Astrocyte of the hippocampus (primary cell): ENCODE data around the gene SLC36A3.
"Not testable (repeated sequence)": the region's sequence is repeated elsewhere in the genome, so short reads cannot be mapped to it uniquely, and the experiment has no call there.

Experiments
- DNase-seq: peaks from one replicate; pipeline ENCODE4 v3.0.0; 2011; ENCODE audit warnings: low read depth, low spot score

Gene SLC36A3

GRCh38 chr5:151303666-151304065 lies at the start of gene SLC36A3:
TSS of gene SLC36A3 (minus strand) at chr5:151303766. CDS start at chr5:151303354, 412 bp downstream.
- no peak for DNase-seq

- no peak for DNase-seq
Measured at GRCh38 chr5:151351671-151352070, 48.1 kb upstream of the SLC36A3 start.

- DNase-seq, result no peak
Measured at GRCh38 chr5:151348789-151349188, 45.2 kb upstream of the SLC36A3 start.

- no peak for DNase-seq
Measured at GRCh38 chr5:151347369-151347768, 43.8 kb upstream of the SLC36A3 start, which contains the start of gene SLC36A2. TSS of gene SLC36A2 (minus strand) at chr5:151347559. CDS start at chr5:151347460, 99 bp downstream.

- peak; percentile 32 for DNase-seq
Measured at GRCh38 chr5:151345808-151346478, 42.4 kb upstream of the SLC36A3 start.

GRCh38 chr5:151345187-151345807 lies 41.7 kb upstream of the SLC36A3 start:
- DNase-seq, result no peak

GRCh38 chr5:151344088-151344487 lies 40.5 kb upstream of the SLC36A3 start:
- no peak for DNase-seq

GRCh38 chr5:151340004-151340403 lies 36.4 kb upstream of the SLC36A3 start:
- no peak for DNase-seq

GRCh38 chr5:151338734-151339133 lies 35.2 kb upstream of the SLC36A3 start:
- no peak for DNase-seq

- no peak for DNase-seq
Measured at GRCh38 chr5:151332857-151333256, 29.3 kb upstream of the SLC36A3 start.

- DNase-seq, result no peak
Measured at GRCh38 chr5:151328734-151329133, 25.2 kb upstream of the SLC36A3 start.

GRCh38 chr5:151327585-151327984 lies 24.0 kb upstream of the SLC36A3 start:
- DNase-seq, result no peak

- no peak for DNase-seq
Measured at GRCh38 chr5:151326266-151326665, 22.7 kb upstream of the SLC36A3 start.

GRCh38 chr5:151320481-151320880 lies 16.9 kb upstream of the SLC36A3 start:
- DNase-seq, result no peak

- DNase-seq, result peak; percentile 19
Measured at GRCh38 chr5:151318850-151319732, 15.5 kb upstream of the SLC36A3 start.

- DNase-seq, result no peak
Measured at GRCh38 chr5:151317871-151318270, 14.3 kb upstream of the SLC36A3 start.

- peak; percentile 72 for DNase-seq
Measured at GRCh38 chr5:151315998-151316597, 12.5 kb upstream of the SLC36A3 start.

- DNase-seq, result no peak
Measured at GRCh38 chr5:151313357-151313756, 9.8 kb upstream of the SLC36A3 start.

GRCh38 chr5:151312756-151313324 lies 9.3 kb upstream of the SLC36A3 start:
- no peak for DNase-seq

- DNase-seq, result no peak
Measured at GRCh38 chr5:151310932-151311331, 7.4 kb upstream of the SLC36A3 start.

GRCh38 chr5:151309821-151310220 lies 6.3 kb upstream of the SLC36A3 start:
- not testable (repeated sequence) for DNase-seq
